ENCODE data around the gene SETD1B. TPM values are rescaled to one million over a fixed set of nuclear protein-coding genes. Genes with fewer than 3 reads are reported as not detected.
"Not testable (repeated sequence)": the region's sequence is repeated elsewhere in the genome, so short reads cannot be mapped to it uniquely, and the experiment has no call there.

SETD1B gene
- total RNA-seq, 1 donor = 4.7 TPM

GRCh38 chr12:121875582-121875981 lies 71.8 kb downstream of the SETD1B start:
- H3K4me3 ChIP-seq (ENCODE audit: low read depth, low read length) = no peak overlapping the region
- no peak for TF ChIP-seq CTCF (IDR thresholded peaks at IDR 0.05; ENCODE audit: insufficient read depth, low read depth, low read length)
- DNase-seq (ENCODE audit: low read depth) = no peak

GRCh38 chr12:121876080-121876447 lies 72.3 kb downstream of the SETD1B start:
- not testable (repeated sequence) for H3K4me3 ChIP-seq (ENCODE audit: low read depth, low read length); DNase-seq (ENCODE audit: low read depth)

Small RNA genes lying within 50 kb of the gene (small RNA-seq; reads per million reads assigned to genes)
- gene AC069503.3 = not detected

Other genes starting within 250 kb of the SETD1B start
- gene KDM2B, start 223.0 kb upstream of the SETD1B start, total RNA-seq = 28.1 and 34.1 TPM in 2 replicates
- gene ORAI1, start 177.5 kb upstream of the SETD1B start, total RNA-seq = 9.7 and 12.5 TPM in 2 replicates
- 0.32 TPM in 1 of 2 replicates, not detected in the other for gene MORN3, start 134.4 kb upstream of the SETD1B start, total RNA-seq
- gene TMEM120B, start 91.3 kb upstream of the SETD1B start, total RNA-seq = 14.5 and 16.4 TPM in 2 replicates
- 9.0 and 11.7 TPM in 2 replicates for gene RHOF, start 10.3 kb upstream of the SETD1B start, total RNA-seq
- gene HPD, start 54.9 kb downstream of the SETD1B start, total RNA-seq = not detected in 2 replicates
- gene PSMD9, start 84.8 kb downstream of the SETD1B start, total RNA-seq = 28.9 and 35.1 TPM in 2 replicates
- 6.8 and 8.2 TPM in 2 replicates for gene CFAP251, start 114.6 kb downstream of the SETD1B start, total RNA-seq
- gene BCL7A, start 217.9 kb downstream of the SETD1B start, total RNA-seq = 3.9 TPM in 2 replicates